RCC 7860 (cell line): ENCODE measurements around the gene TNFRSF6B.

Experiments
- DNase-seq: peaks from one replicate; pipeline ENCODE4 v3.0.0-alpha.2; 2015; ENCODE audit warnings: low spot score
- FAIRE-seq: peaks from 2 replicates; lab custom pipeline; 2012; peaks lifted over from hg19 to GRCh38; lab: Jason Lieb, UNC

The TNFRSF6B gene

GRCh38 chr20:63682384-63683139 lies 13.9 kb upstream of the TNFRSF6B start:
- DNase-seq = peak; percentile 100
- peak; percentile 99 for FAIRE-seq

- DNase-seq (no peak), FAIRE-seq (no peak)
Measured at GRCh38 chr20:63685269-63686026, 11.0 kb upstream of the TNFRSF6B start.

GRCh38 chr20:63686094-63686491 lies 10.4 kb upstream of the TNFRSF6B start:
- DNase-seq (no peak), FAIRE-seq (no peak)

GRCh38 chr20:63686492-63687321 lies 9.7 kb upstream of the TNFRSF6B start:
- peak; percentile 76 for FAIRE-seq

GRCh38 chr20:63687419-63688178 lies 8.9 kb upstream of the TNFRSF6B start:
- FAIRE-seq (no peak), DNase-seq (no peak)

More at GRCh38 chr20:63686492-63687321, 9.7 kb upstream of the TNFRSF6B start:
- peak; percentile 91 for DNase-seq

GRCh38 chr20:63688228-63689045 lies 8.0 kb upstream of the TNFRSF6B start:
- FAIRE-seq (no peak), DNase-seq (no peak)

GRCh38 chr20:63689046-63690002 lies 7.1 kb upstream of the TNFRSF6B start:
- no peak for FAIRE-seq

GRCh38 chr20:63690003-63690897 lies 6.2 kb upstream of the TNFRSF6B start:
- no peak for DNase-seq
- FAIRE-seq = no peak

More at GRCh38 chr20:63689046-63690002, 7.1 kb upstream of the TNFRSF6B start:
- no peak for DNase-seq

- DNase-seq = no peak
- FAIRE-seq = no peak
Measured at GRCh38 chr20:63690898-63691710, 5.3 kb upstream of the TNFRSF6B start.

GRCh38 chr20:63691711-63692435 lies 4.6 kb upstream of the TNFRSF6B start:
- DNase-seq (no peak), FAIRE-seq (no peak)

GRCh38 chr20:63692436-63693082 lies 3.9 kb upstream of the TNFRSF6B start:
- FAIRE-seq (no peak), DNase-seq (no peak)

GRCh38 chr20:63693083-63693732 lies 3.2 kb upstream of the TNFRSF6B start:
- DNase-seq (no peak), FAIRE-seq (no peak)

GRCh38 chr20:63693733-63694583 lies 2.5 kb upstream of the TNFRSF6B start:
- FAIRE-seq (no peak), DNase-seq (no peak)
